Measurements from ENCODE around the gene PHKG2. TPM values are rescaled to one million over a fixed set of nuclear protein-coding genes. Genes with fewer than 3 reads are reported as not detected.
A peak's percentile ranks its signal among the peaks of the same experiment; 100 is the strongest.

PHKG2 gene
- total and polyA plus RNA-seq, 2 donors from 2014 or later, result 27.8 to 34.9 TPM

DNA sequence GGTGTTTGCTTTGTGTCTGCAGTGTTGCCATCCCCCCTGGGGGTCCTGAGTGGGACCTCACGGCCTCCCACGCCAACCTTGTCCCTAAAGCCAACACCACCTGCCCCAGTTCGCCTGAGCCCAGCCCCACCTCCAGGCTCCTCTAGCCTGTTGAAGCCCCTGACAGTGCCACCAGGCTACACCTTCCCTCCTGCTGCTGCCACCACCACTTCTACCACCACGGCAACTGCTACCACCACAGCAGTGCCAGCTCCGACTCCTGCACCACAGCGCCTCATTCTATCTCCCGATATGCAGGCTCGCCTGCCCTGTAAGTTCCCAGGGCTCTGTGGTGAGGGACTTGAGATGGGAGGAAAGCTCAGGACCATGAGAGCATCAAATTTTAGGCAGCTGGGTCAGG lies 27.1 kb upstream of the PHKG2 start:
- Histone ChIP-seq H3K9me3 (ENCODE audit: control insufficient read depth in 2 of 3, insufficient read depth in 1 of 3, low read length in 3 of 3) (no peaks in the 10 kb centered on the region), H3K4me1 (ENCODE audit: control insufficient read depth in 2 of 3, insufficient read depth in 2 of 3, low read depth in 1 of 3, low read length in 3 of 3) (peaks cover 0 to 1% (median 0%) of the 10 kb centered on the region in 3 donors), H3K4me3 (ENCODE audit: low read length in 3 of 3) (no peak overlapping the region), H3K27me3 (ENCODE audit: control insufficient read depth, insufficient read depth, low read length) (no peaks in the 10 kb centered on the region), H3K36me3 (ENCODE audit: control insufficient read depth in 2 of 3, insufficient read depth in 3 of 3, low read length in 3 of 3) (peaks cover 8 to 76% (median 55%) of the 10 kb centered on the region in 3 donors), H3K9ac (ENCODE audit: low read length in 3 of 3) (no peak overlapping the region), H3K27ac (ENCODE audit: low read depth in 2 of 2, low read length in 2 of 2) (no peak overlapping the region)
- peak in 1 of 5 donors; percentile 62 for DNase-seq
- intact Hi-C loops (cut with DNase I), result no loop called here
- no peak for TF ChIP-seq CTCF (IDR thresholded peaks at IDR 0.05; ENCODE audit: borderline replicate concordance, extremely low read depth, insufficient read depth)
- FAIRE-seq, result no peak

GRCh38 chr16:30721606-30722005 lies 26.6 kb upstream of the PHKG2 start:
- Histone ChIP-seq H3K27ac (ENCODE audit: low read depth in 2 of 2, low read length in 2 of 2) (no peak overlapping the region), H3K36me3 (ENCODE audit: control insufficient read depth in 2 of 3, insufficient read depth in 3 of 3, low read length in 3 of 3) (peaks cover 8 to 72% (median 51%) of the 10 kb centered on the region in 3 donors), H3K9ac (ENCODE audit: low read length in 3 of 3) (no peak overlapping the region), H3K4me1 (ENCODE audit: control insufficient read depth in 2 of 3, insufficient read depth in 2 of 3, low read depth in 1 of 3, low read length in 3 of 3) (peaks cover 0 to 2% (median 0%) of the 10 kb centered on the region in 3 donors), H3K27me3 (ENCODE audit: control insufficient read depth, insufficient read depth, low read length) (no peaks in the 10 kb centered on the region), H3K4me3 (ENCODE audit: low read length in 3 of 3) (no peak overlapping the region), H3K9me3 (ENCODE audit: control insufficient read depth in 2 of 3, insufficient read depth in 1 of 3, low read length in 3 of 3) (no peaks in the 10 kb centered on the region)
- intact Hi-C loops (cut with DNase I), result no loop called here
- TF ChIP-seq CTCF (IDR thresholded peaks at IDR 0.05; ENCODE audit: borderline replicate concordance, extremely low read depth, insufficient read depth), result no peak
- no peak for DNase-seq
- no peak for FAIRE-seq

GRCh38 chr16:30722443-30722842 lies 25.8 kb upstream of the PHKG2 start:
- Histone ChIP-seq H3K4me1 (ENCODE audit: control insufficient read depth in 2 of 3, insufficient read depth in 2 of 3, low read depth in 1 of 3, low read length in 3 of 3) (peaks cover 0 to 2% (median 0%) of the 10 kb centered on the region in 3 donors), H3K36me3 (ENCODE audit: control insufficient read depth in 2 of 3, insufficient read depth in 3 of 3, low read length in 3 of 3) (peaks cover 8 to 63% (median 46%) of the 10 kb centered on the region in 3 donors), H3K27me3 (ENCODE audit: control insufficient read depth, insufficient read depth, low read length) (no peaks in the 10 kb centered on the region), H3K27ac (ENCODE audit: low read depth in 2 of 2, low read length in 2 of 2) (no peak overlapping the region), H3K9ac (ENCODE audit: low read length in 3 of 3) (no peak overlapping the region), H3K4me3 (ENCODE audit: low read length in 3 of 3) (no peak overlapping the region), H3K9me3 (ENCODE audit: control insufficient read depth in 2 of 3, insufficient read depth in 1 of 3, low read length in 3 of 3) (no peaks in the 10 kb centered on the region)
- no peak for TF ChIP-seq CTCF (IDR thresholded peaks at IDR 0.05; ENCODE audit: borderline replicate concordance, extremely low read depth, insufficient read depth)
- DNase-seq (peak in 1 of 5 donors; percentile 41), FAIRE-seq (no peak)
- intact Hi-C loops (cut with DNase I), result no loop called here

DNA sequence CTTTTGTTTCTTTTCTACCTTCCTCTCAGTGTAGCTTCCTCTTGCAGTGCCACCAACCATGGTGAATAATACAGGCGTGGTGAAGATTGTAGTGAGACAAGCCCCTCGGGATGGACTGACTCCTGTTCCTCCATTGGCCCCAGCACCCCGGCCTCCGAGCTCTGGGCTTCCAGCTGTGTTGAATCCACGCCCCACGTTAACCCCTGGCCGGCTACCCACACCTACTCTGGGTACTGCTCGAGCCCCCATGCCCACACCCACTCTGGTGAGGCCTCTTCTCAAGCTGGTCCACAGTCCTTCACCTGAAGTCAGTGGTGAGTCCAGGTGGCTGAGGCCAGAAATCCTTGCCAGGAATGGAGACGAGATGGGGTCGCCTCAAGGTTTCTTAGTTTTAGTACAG lies 25.3 kb upstream of the PHKG2 start:
- Histone ChIP-seq H3K9me3 (ENCODE audit: control insufficient read depth in 2 of 3, insufficient read depth in 1 of 3, low read length in 3 of 3) (no peaks in the 10 kb centered on the region), H3K4me1 (ENCODE audit: control insufficient read depth in 2 of 3, insufficient read depth in 2 of 3, low read depth in 1 of 3, low read length in 3 of 3) (peaks cover 0 to 2% (median 0%) of the 10 kb centered on the region in 3 donors), H3K9ac (ENCODE audit: low read length in 3 of 3) (no peak overlapping the region), H3K36me3 (ENCODE audit: control insufficient read depth in 2 of 3, insufficient read depth in 3 of 3, low read length in 3 of 3) (peaks cover 8 to 62% (median 46%) of the 10 kb centered on the region in 3 donors), H3K27ac (ENCODE audit: low read depth in 2 of 2, low read length in 2 of 2) (no peak overlapping the region), H3K4me3 (ENCODE audit: low read length in 3 of 3) (no peak overlapping the region), H3K27me3 (ENCODE audit: control insufficient read depth, insufficient read depth, low read length) (no peaks in the 10 kb centered on the region)
- DNase-seq (peak in 1 of 5 donors; percentile 64), FAIRE-seq (no peak)
- TF ChIP-seq CTCF (IDR thresholded peaks at IDR 0.05; ENCODE audit: borderline replicate concordance, extremely low read depth, insufficient read depth), result no peak
- intact Hi-C loops (cut with DNase I), result no loop called here

All from kidney (tissue), 14 donors.